ENCODE data around the gene SF3A1.

Gene SF3A1

DNA sequence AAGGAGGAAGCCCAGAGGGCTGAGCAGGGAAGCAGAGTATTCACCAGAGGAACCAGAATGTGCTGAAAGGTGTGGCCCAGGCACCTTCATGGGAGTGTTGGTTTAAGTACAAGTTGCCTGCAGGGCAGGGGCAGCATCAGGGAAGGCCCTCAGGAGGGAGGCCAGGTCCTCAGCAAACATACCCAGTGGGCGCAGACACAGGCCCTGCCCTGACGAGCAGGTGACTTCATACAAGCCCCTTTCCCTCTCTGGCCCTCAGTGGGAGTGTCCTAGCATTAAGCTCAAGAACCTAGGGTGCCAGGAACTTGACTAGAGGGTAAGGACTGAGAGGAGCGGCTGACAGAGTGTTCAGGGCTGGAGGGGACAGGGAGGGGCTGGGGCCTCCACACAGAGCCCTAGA, 59.9 kb downstream of the SF3A1 start:
- no peak for TF ChIP-seq CTCF (IDR thresholded peaks at IDR 0.05; ENCODE audit: control insufficient read depth, extremely low read depth, insufficient read depth)
- H3K4me3 ChIP-seq (ENCODE audit: low read depth, low read length) = no peak overlapping the region
- no peak for DNase-seq (ENCODE audit: low read depth)

DNA sequence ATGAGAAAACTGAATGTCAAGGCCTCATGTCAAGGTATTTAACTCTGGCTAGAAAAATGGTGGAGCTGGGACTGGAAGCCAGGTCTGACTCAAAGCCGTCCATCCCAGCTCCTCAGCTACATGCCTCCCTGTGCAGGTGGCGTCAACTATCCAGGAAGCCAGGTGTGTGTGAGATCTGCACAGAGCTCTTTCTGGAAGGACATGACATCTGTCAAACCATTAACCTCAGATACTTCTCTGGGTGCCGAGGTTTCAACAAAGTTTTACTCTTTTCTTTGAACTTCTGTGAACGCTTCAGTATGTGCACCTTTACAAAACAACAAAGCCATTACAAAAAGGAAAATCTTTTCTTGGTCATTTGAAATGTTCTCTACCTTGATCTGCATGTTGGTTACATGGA, 60.4 kb downstream of the SF3A1 start:
- no peak for TF ChIP-seq CTCF (IDR thresholded peaks at IDR 0.05; ENCODE audit: control insufficient read depth, extremely low read depth, insufficient read depth)

DNA sequence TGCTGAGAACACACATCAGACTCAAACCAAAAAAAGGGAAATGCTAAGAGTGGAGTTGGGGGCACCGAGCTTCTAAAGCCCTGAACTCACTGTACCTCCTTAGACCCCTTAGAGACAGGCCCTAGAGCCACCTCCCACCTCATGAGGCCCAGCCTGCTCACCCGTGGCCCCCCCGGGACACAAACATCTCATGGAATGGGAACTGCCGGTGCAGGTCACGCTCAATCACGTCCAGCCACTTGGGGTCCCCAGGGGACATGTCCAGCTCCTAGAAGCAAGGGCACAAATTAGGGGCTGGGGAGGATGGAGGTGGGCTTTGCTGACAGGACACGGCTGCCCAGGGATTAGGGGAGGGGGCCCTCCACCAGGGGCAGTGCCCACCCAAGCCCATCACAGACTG, 61.1 kb downstream of the SF3A1 start:
- no peak for TF ChIP-seq CTCF (IDR thresholded peaks at IDR 0.05; ENCODE audit: control insufficient read depth, extremely low read depth, insufficient read depth)
- H3K4me3 ChIP-seq (ENCODE audit: low read depth, low read length) = no peak overlapping the region
- no peak for DNase-seq (ENCODE audit: low read depth)

More for the DNA sequence above, 60.4 kb downstream of the SF3A1 start:
- H3K4me3 ChIP-seq (ENCODE audit: low read depth, low read length) = no peak overlapping the region
- no peak for DNase-seq (ENCODE audit: low read depth)

DNA sequence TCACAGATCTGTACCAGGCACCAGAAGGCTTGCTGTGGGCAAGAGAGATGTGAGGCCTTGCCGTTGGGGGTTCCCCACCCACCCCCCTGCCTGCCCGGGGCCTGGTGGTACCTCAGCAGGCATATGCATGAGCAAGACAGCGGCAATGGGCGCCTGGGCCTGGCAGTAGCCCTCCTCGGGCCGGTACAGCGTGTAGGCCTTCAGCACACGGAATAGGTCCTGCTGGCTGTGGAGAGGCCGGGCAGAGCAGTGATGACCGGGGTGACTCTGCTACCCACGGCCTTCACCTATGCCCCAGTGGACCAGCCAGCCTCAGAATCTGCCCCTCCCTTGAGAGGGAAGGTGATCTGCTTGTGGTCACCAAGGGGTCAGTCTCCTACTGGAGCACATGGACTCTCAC, 61.9 kb downstream of the SF3A1 start:
- no peak for TF ChIP-seq CTCF (IDR thresholded peaks at IDR 0.05; ENCODE audit: control insufficient read depth, extremely low read depth, insufficient read depth)
- DNase-seq (ENCODE audit: low read depth) = no peak
- H3K4me3 ChIP-seq (ENCODE audit: low read depth, low read length) = no peak overlapping the region

- no peak overlapping the region for H3K4me3 ChIP-seq (ENCODE audit: low read depth, low read length)
- DNase-seq (ENCODE audit: low read depth) = no peak
- TF ChIP-seq CTCF (IDR thresholded peaks at IDR 0.05; ENCODE audit: control insufficient read depth, extremely low read depth, insufficient read depth) = no peak
Measured at GRCh38 chr22:30294066-30294465, 62.6 kb downstream of the SF3A1 start.

DNA sequence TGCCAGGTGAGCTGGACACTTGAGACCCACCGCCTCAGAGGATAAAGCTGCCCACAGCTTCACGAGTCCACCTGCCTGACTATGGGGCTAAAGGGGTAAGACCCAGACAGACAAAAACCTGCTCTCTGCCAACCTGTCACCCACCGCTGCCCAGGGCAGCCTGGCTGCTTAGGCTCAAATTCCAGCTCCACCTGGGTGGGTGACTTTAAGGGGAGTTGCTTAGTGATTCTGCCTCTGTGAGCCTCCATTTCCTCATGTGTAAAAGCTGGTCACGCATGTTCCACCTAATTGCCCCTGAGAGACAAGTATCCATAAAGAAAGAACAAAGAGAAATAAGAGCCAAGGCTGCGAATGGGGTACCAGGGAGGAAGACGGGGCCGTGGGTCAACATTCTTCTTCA, 63.7 kb downstream of the SF3A1 start:
- no peak for TF ChIP-seq CTCF (IDR thresholded peaks at IDR 0.05; ENCODE audit: control insufficient read depth, extremely low read depth, insufficient read depth)
- no peak for DNase-seq (ENCODE audit: low read depth)
- H3K4me3 ChIP-seq (ENCODE audit: low read depth, low read length) = no peak overlapping the region

GRCh38 chr22:30292069-30292970, 64.4 kb downstream of the SF3A1 start:
- no peak for DNase-seq (ENCODE audit: low read depth)
- no peak for TF ChIP-seq CTCF (IDR thresholded peaks at IDR 0.05; ENCODE audit: control insufficient read depth, extremely low read depth, insufficient read depth)
- no peak overlapping the region for H3K4me3 ChIP-seq (ENCODE audit: low read depth, low read length)

All from LNCaP clone FGC (cell line).